Upper lobe of left lung (tissue), 4 donors: ENCODE data around the gene NEURL3.

Source experiments
- CTCF ChIP-seq, 6 experiments: fragments of 450-650 bp in 4 of 6; fragments of 200-600 bp in 2 of 6; sonication (generic) in 2 of 6; IDR thresholded peaks; one replicate each; pipeline ENCODE4 v1.5.1; 2016 to 2019; ENCODE audit warnings: antibody characterized with exemption in 6 of 6
- POLR2AphosphoS5 ChIP-seq, 2 donors: sonication (generic); formaldehyde crosslinking; IDR thresholded peaks; one replicate each; pipeline ENCODE4 v1.5.1; 2017; ENCODE audit warnings: antibody characterized with exemption in 2 of 2

GRCh38 chr2:96491860-96492497, 13.2 kb downstream of the NEURL3 start:
- TF ChIP-seq CTCF (IDR thresholded peaks at IDR 0.05) (no peak), POLR2AphosphoS5 (IDR thresholded peaks at IDR 0.05) (no peak)
